GM18519 (cell line): Measurements from ENCODE around the gene AGBL3.

Experiments
- ATAC-seq: cut with Tn5 transposase; IDR thresholded peaks from one replicate; pipeline ENCODE4 v1.9.1; 2021; ENCODE audit warnings: mild to moderate bottlenecking, moderate library complexity; ENCODE audit not compliant: unreplicated experiment, low FRiP score

AGBL3 gene

GRCh38 chr7:134986363-134987251 is at the start of gene AGBL3:
AGBL3 (plus strand) TSS chr7:134986508; CDS start chr7:134987934, 1,426 bp downstream.
- ATAC-seq: peak; percentile 78

DNA sequence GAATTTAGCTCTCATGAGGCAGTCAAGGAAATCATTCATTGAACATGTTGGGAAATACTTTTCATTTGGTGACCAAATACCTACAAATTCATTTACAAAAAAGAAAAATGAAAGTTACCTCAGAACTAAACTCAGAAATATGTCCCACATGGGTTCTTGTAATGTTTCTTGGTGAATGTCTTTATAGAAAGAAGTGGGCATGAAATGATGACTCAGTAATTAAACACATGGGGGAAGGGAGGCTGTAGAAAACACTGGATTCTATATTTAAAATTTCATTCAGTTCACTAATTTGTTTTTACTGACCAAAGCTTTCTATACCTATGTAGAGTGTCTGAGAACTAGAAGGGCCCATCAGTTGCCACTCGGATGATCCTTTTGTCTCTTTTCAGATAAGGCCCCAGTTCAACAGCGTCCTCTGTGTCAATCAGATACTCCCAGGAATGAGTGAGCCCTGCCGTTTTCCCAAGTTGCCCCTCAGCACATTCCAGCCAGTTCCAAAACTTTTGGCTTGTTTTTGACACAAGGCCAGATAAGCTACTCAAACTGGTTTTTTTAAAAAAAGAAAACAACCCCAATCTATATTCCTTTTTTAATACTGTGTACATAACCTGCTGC is 49.3 kb upstream of the AGBL3 start:
- ATAC-seq: no peak

DNA sequence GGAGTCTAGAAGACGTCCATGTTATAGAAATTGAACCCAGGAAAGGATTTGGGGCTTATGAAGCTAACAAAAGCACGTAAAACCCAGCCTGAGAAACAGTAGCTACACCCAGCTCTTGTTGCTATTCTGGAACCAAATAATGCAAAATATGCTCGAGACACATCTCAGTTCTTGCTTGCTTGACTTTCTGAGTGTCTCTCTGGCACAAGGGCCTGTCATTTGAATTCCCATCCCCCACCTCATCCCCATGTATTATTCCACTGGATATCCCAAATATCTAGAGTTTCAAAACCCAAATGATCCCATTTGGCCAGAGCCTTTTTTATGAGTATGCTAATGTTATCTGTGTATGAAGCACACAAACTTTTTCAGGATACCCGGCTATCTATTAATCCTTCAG is 48.2 kb upstream of the AGBL3 start:
- no peak for ATAC-seq

DNA sequence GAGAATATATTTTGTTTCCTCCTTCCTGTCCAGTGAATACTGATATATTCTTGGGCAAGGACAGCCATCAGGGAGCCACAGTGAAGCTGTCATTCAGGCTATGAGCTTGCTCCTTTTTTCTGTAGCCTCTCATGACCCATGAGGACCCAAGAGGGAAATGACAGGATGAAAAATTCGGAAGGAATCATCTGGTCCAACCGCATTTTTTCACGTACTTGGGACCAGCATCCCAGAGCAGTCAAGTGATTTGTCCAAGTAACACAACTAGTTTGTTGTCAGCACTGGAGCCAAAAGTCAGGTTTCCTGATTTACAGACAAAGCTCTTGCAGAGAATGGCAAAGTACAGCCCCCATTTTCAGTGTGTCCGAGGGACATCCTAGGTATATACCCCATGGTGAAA is 47.2 kb upstream of the AGBL3 start:
- no peak for ATAC-seq

DNA sequence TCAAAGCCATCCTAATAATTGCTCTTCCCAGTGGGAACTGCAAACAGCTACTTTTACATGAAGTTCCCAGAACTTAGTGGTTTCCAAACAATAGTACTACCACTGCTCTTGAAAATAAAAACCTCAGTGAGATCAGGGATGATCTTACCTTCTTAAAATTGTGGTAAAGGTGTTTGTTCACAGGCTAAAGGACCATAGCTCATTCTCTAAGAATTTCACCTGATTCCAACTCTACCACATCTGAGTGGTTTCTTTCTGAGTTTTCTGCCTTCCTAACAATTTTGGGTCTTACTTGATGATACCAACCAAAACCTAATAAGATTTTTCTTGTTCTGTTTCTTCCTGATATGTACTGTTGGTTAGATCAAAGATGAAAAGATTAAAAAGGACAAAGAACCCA is 45.6 kb upstream of the AGBL3 start:
- no peak for ATAC-seq

DNA sequence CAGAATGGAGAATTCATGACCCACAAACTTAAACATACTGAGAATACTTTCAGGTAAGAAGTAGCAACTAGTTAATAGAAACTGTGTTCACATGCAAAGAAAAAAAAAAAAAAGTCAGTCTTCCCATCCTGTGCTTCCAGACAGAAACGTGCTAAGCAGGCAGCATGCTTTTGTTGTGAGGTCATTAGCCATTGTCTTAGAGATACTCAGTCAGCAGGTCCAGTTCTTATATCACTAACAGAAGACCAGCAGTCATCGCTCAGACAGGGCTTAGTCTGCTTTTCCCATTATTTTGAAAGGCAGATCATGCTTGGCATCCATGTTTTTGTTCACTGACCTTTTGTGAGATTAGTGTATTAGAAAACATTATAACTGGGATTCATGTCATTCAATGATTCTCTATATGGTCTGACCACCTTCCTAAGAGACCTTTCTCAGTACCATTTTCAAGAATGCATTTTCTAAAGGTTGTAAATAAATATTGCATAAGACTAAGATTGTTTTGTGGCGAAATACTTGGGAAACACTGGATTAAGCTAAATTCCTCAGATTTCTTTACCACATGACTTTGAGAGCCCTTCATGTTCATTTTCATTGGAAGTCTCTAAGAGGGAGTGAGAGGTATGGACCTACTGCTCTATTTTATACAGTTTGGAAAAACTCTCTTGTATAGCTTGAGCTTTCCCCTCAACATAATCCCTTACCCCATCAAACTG is 45.0 kb upstream of the AGBL3 start:
- no peak for ATAC-seq

GRCh38 chr7:134941952-134942351 is 44.4 kb upstream of the AGBL3 start:
- ATAC-seq: no peak

DNA sequence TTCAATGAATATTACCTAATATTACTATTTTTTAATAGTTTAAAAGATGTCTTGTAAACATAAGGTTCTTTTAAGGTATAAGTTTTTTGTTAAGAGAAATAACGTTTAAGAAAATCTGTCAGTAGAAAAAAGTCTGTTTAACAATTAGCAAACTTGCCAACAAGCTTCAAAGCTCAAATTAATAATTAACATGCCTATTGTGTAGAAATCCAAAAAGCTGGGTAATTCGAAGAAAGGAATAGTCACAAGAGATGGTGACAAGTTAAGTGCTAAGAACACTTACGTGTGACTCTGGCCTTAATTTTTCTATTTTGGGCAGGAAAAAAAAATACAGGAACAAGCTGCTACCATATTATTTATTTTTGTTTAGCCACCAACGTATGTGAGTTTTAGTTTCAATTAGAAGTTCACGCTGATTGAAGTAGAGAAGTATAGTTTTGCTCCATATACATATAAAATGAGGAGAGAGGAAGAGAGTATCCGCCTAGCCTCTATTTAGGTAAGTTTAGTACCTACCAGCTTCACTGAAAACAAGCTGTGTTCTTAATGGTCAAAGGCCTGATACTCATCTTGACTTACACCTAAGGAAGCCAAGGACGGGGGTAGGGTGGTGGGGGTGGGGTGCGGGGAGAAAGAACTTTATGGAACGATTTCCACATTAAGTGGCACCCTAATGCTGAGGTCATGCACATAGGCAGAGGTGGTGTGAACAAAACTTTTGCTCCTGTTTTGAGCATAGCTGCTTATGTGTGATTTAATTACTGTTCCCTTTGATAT is 43.4 kb upstream of the AGBL3 start:
- no peak for ATAC-seq

DNA sequence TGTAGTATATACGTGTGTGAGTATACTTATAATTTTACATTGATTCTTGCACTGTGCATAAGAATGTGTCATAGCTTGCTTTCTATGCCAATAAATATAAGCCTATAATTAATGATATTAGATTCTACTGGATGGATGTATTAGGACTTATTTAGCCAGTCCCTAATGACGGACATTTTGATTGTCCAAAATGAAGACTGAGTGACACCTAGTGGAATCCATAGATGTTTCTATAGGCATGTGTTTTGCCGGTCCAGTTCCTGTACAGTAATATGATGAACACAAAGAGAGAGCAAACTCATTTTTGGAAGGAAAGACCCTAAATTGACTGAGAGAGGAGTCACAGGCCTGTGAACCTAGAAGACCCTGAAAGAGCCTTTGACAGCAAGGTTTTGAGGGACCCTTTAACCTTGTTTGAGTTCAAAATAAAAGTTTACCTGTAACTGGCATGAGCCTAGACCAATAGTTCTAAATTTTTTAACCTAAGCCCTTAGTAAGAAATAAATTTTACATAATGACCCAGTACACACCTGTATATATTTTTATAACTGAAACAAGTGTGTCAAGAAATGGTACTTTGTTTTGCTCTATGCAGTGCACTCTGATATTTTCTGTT is 42.4 kb upstream of the AGBL3 start:
- no peak for ATAC-seq

GRCh38 chr7:134945691-134946090 is 40.6 kb upstream of the AGBL3 start:
- ATAC-seq: no peak

DNA sequence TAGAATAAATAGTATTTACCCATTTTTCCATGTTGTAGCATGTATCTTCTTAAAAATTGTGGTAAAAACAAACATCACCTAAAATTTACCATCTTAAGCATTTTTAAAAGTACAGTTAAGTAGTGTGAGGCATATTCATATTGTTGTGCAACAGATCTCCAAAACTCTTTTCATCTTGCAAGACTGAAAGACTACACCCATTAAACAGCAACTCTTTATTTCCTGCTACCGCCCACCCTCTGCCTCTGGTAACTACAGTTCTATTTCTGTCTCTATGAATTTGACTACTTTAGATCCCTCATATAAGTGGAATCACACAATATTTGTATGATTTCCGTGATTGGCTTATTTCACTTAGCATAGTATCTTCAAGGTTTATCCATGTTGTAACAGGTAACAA is 40.0 kb upstream of the AGBL3 start:
- no peak for ATAC-seq

DNA sequence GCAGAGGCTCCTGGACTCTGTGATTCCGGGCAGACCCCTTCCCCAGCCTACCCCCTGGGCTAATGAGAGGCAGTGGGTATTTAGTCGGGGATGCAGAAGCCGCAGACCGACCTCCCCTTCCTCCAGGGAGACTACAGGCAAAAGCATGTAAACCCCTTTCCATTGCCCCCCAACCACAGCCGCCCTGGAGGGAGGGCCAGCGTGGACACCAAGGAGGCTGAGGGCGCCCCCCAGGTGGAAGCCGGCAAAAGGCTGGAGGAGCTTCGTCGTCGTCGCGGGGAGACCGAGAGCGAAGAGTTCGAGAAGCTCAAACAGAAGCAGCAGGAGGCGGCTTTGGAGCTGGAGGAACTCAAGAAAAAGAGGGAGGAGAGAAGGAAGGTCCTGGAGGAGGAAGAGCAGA is 39.0 kb upstream of the AGBL3 start:
- ATAC-seq: no peak

DNA sequence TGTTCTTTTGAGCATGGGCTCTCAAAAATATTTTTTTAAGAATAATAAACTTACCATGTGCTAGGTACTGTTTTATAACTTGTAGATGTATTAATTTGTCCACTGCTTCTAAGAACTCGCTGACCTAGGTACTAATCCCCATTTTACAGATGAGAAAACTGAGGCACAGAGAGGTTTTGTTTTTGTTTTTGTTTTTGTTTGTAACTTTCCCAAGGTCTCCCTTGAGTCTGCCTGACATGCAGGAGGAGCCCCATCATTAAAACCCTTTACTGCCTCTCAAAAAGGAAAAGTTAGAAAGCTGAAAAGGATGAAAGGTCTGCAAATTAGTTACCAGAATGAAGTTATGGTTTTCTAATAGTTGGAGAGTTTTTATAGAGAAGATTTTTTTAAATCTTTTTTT is 38.5 kb upstream of the AGBL3 start:
- ATAC-seq: no peak

- no peak for ATAC-seq
Observed at GRCh38 chr7:134948246-134948645, 38.1 kb upstream of the AGBL3 start.

DNA sequence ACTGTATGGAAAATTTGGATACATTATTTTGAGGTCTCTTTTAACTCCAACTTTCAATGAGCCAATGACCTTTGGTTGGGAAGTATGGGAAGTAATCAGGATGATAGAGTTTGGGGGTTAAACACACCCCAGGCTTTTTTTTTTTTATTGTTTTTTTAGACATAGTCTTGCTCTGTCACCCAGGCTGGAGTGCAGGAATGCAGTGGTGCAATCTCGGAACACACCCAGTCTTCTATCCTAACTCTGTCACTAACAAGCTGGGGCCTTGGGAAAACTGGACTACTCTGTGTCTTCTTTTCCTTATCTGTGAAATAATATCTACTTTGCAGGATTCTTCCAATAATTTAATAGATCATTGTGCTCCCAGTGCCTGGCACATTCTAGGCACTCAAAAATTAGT is 37.6 kb upstream of the AGBL3 start:
- ATAC-seq: no peak

- ATAC-seq: no peak
Observed at GRCh38 chr7:134949171-134949570, 37.1 kb upstream of the AGBL3 start.

DNA sequence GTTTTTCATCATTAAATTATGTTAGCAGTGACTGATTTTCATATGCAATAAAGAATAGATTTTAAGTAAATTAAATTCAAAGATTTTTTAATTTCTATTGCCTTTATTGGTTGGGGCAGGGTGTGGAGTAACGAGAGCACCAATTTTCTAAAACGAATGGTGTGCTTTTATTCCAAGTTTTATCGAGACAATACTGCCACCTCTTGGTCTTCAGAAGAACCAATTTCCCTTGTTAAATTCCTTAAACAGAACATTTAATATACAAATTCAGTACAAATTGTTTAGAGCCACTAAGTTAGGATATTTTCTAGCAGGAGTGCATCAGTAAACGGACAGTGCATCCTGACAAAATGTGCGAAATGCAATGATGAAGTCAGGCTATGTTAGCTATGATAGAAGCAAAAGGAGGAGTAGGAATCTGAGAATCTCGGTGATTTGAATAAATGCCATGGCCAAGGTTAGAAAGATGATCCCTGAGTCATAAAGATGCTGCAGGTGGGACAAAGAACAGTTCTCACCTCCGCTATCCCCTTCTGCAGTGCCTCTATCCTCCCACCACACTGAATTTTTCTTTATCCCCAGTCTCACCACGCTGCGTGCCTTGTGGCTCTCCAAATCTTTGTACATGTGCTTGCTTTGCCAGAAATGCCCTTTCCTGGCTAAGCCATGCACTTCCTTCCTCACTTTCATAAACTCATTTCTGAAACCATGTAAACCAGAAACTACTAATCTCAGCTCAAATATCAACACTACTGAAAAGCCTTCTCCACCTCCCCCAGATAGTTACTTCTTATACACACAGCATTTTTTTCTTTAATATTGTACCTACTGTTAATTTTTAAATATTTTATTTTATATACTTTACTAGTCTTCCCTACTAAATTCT is 31.9 kb upstream of the AGBL3 start:
- ATAC-seq: no peak

DNA sequence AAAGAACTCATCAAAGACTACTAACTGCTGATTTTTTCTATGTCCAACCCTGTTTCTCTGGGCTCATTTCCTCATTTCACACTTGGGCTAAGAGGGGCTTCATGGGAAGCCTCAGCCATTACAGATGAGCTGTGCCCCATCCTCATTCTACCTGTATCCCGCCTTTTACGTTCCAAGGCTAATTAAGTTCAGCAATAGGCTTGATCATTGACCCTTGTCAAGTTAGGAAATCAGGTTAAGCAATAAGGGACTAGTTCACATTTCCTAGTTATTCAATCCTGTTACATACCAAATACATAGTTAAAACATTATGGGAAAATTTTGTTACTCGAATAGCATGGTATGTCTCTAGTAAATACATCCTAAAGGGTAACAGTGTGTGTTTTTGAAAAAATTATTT is 29.3 kb upstream of the AGBL3 start:
- ATAC-seq: no peak

DNA sequence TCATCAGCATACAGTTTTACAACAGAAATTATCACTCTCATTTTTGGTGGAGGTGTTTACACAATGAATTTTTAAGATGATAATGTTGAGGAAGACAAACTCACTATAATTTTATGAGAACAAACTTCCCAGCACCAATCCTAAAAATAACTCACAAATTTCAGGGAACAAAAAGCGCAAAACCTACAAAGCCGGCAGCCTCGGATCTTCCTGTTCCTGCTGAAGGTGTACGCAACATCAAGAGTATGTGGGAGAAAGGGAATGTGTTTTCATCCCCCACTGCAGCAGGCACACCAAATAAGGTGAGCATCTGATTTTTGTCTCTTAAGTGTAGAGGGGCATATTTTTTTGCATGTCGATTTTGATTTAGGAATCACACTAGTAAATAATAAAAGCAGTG is 26.5 kb upstream of the AGBL3 start:
- no peak for ATAC-seq
